Progenitor cell of endocrine pancreas (in vitro differentiated cells): ENCODE data around the gene C3orf22. TPM values are rescaled to one million over a fixed set of nuclear protein-coding genes. Genes with fewer than 3 reads are reported as not detected.

Source experiments
- DNase-seq: peaks from one replicate; pipeline ENCODE4 v3.0.0; 2021; ENCODE audit warnings: low spot score; ENCODE audit not compliant: unreplicated experiment
- H3K27ac Mint-ChIP-seq: 2 replicates; pipeline ENCODE4 v1.8.0; 2021; ENCODE audit warnings: mild to moderate bottlenecking, moderate library complexity, mixed read lengths
- H3K27me3 Mint-ChIP-seq: 2 replicates; pipeline ENCODE4 v1.8.0; 2021; ENCODE audit warnings: mixed read lengths
- H3K36me3 Mint-ChIP-seq: 2 replicates; pipeline ENCODE4 v1.8.0; 2022; ENCODE audit warnings: mixed read lengths; ENCODE audit not compliant: insufficient read depth
- H3K4me1 Mint-ChIP-seq: 2 replicates; pipeline ENCODE4 v1.8.0; 2021; ENCODE audit warnings: low read depth, mixed read lengths
- H3K4me3 Mint-ChIP-seq: 2 replicates; pipeline ENCODE4 v1.8.0; 2021; ENCODE audit warnings: low read depth, mild to moderate bottlenecking, moderate library complexity, mixed read lengths
- H3K9me3 Mint-ChIP-seq: 2 replicates; pipeline ENCODE4 v1.8.0; 2021; ENCODE audit warnings: low read depth, mixed read lengths
- total RNA-seq: library from RNA; stranded (reverse); gene quantifications from 2 replicates; pipeline ENCODE4 v1.2.1, GENCODE V29; 2021
- TF ChIP-seq, protein P1 (sequence below): fragments of 200-600 bp; sonication (generic); IDR thresholded peaks from one replicate; pipeline ENCODE4 v1.5.0; 2021; ENCODE audit warnings: antibody characterized with exemption, mild to moderate bottlenecking; ENCODE audit not compliant: unreplicated experiment

C3orf22 gene
- total RNA-seq, 1 donor from 2014 or later, result 0.26 TPM

DNA sequence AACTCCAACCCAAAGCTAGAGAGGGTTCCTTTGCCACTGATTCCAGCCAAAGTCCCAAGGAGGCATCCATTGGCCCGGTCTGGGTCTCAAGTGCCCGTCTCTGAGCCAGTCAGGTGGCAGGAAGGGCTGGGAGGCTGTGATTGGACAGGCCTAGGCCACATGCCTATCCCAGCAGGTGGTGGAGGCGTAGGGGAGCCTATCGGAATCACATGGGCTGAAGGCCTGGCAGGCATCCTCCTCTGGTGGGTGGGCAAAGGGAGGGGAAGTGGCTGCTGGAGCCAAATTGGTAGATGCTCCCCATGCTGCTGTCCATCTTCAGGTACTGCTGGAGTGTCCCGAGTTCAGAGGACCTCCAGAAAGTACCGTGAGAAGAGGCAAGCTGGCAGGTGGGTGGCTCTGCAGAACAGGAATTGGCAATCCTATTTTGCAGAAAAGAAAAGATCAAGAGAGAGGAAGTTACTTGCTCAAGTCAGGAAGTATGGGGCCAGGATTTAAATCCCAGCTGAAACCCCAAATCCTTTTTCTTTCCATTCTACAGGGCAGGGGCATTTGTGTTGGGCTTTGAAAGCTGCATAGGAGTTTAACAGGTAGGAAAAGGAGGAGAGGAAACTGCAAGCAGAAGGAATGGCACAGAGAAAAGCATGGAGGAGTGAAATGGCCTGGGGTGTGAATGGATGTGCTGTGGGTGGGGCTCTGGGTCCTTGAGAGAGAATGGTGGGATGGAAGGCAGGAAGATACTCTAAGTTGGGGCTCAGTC is 31.1 kb downstream of the C3orf22 start:
- Mint-ChIP-seq H3K36me3 (no peaks in the 10 kb centered on the region), H3K27me3 (peaks cover 48% of the 10 kb centered on the region), H3K27ac (no peak overlapping the region), H3K9me3 (no peaks in the 10 kb centered on the region), H3K4me3 (no peak overlapping the region), H3K4me1 (peaks cover 7% of the 10 kb centered on the region)
- TF ChIP-seq, protein P1, sequence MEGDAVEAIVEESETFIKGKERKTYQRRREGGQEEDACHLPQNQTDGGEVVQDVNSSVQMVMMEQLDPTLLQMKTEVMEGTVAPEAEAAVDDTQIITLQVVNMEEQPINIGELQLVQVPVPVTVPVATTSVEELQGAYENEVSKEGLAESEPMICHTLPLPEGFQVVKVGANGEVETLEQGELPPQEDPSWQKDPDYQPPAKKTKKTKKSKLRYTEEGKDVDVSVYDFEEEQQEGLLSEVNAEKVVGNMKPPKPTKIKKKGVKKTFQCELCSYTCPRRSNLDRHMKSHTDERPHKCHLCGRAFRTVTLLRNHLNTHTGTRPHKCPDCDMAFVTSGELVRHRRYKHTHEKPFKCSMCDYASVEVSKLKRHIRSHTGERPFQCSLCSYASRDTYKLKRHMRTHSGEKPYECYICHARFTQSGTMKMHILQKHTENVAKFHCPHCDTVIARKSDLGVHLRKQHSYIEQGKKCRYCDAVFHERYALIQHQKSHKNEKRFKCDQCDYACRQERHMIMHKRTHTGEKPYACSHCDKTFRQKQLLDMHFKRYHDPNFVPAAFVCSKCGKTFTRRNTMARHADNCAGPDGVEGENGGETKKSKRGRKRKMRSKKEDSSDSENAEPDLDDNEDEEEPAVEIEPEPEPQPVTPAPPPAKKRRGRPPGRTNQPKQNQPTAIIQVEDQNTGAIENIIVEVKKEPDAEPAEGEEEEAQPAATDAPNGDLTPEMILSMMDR, result no peak
- no peak for DNase-seq

DNA sequence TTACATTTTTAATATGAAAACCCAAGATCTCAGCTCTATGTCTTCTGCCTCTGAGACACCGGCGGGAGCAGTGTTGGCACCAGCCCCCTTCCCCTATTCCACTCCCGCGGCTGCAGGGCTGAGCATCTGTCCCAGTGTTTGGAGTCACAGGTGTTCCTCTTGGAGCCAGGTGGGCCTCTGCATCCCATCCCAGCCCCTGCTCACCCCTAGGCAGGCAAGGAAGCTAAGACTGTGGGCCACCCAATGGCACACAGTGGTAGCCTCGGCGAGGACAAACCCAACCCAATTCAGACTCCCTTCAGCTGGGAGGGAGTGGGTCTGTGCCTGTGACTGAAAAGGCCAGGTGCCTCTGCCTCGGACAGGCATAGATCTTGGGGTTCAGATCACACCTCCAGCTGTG is 31.7 kb downstream of the C3orf22 start:
- Mint-ChIP-seq H3K36me3 (no peaks in the 10 kb centered on the region), H3K9me3 (no peaks in the 10 kb centered on the region), H3K4me1 (peaks cover 7% of the 10 kb centered on the region), H3K4me3 (no peak overlapping the region), H3K27me3 (peaks cover 49% of the 10 kb centered on the region), H3K27ac (no peak overlapping the region)
- no peak for DNase-seq
- TF ChIP-seq, protein P1, result no peak

DNA sequence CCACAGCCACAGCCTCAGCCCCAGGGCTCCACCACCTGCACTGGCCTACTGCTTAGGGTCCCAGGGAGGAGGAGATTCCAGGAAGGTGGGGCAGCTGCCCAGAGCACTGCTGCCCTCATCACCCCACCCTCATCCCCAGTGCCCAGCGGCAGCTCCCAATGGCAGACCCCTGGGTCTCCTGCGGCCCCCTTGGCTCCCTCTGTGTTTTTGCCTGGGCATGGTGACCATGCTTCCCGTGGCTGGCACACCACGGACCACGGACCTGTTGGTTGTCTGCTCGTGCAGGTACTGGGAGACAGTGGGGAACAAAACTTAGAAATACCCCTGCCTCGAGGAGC is 32.1 kb downstream of the C3orf22 start:
- TF ChIP-seq, protein P1, result no peak
- no peaks in the 10 kb centered on the region for H3K9me3 Mint-ChIP-seq
- no peak for DNase-seq
- H3K4me3 Mint-ChIP-seq, result no peak overlapping the region
- H3K27me3 Mint-ChIP-seq, result peaks cover 48% of the 10 kb centered on the region
- H3K36me3 Mint-ChIP-seq, result no peaks in the 10 kb centered on the region
- H3K27ac Mint-ChIP-seq, result no peak overlapping the region
- peaks cover 7% of the 10 kb centered on the region for H3K4me1 Mint-ChIP-seq

GRCh38 chr3:126525853-126526667 is 32.7 kb downstream of the C3orf22 start:
- H3K4me3 Mint-ChIP-seq, result no peak overlapping the region
- no peaks in the 10 kb centered on the region for H3K36me3 Mint-ChIP-seq
- no peaks in the 10 kb centered on the region for H3K9me3 Mint-ChIP-seq
- TF ChIP-seq, protein P1, result no peak
- DNase-seq, result no peak
- H3K4me1 Mint-ChIP-seq, result peaks cover 7% of the 10 kb centered on the region
- H3K27me3 Mint-ChIP-seq, result peaks cover 48% of the 10 kb centered on the region
- H3K27ac Mint-ChIP-seq, result no peak overlapping the region

GRCh38 chr3:126525091-126525852 is 33.5 kb downstream of the C3orf22 start:
- TF ChIP-seq, protein P1, result no peak
- no peak for DNase-seq
- peak overlapping the region; percentile 66 for H3K4me3 Mint-ChIP-seq
- H3K27ac Mint-ChIP-seq, result no peak overlapping the region
- H3K27me3 Mint-ChIP-seq, result peaks cover 48% of the 10 kb centered on the region
- peaks cover 7% of the 10 kb centered on the region for H3K4me1 Mint-ChIP-seq
- H3K9me3 Mint-ChIP-seq, result no peaks in the 10 kb centered on the region
- H3K36me3 Mint-ChIP-seq, result no peaks in the 10 kb centered on the region
